ENCODE measurements around the gene SMYD3.

GRCh38 chr1:246051909-246052518 is 455.1 kb downstream of the SMYD3 start:
- TF ChIP-seq CTCF (IDR thresholded peaks at IDR 0.05; ENCODE audit: low read length) (no peak), EZH2 (optimal IDR thresholded peaks at IDR 0.05; ENCODE audit: low read depth, low read length) (no peak)
